Gastroesophageal sphincter (tissue), 4 donors: ENCODE results near the gene SNRPE. TPM values are rescaled to one million over a fixed set of nuclear protein-coding genes. Genes with fewer than 3 reads are reported as not detected.
A peak's percentile ranks its signal among the peaks of the same experiment; 100 is the strongest.

Source experiments
- ATAC-seq: fragments of 150-250 bp; one replicate; pipeline ENCODE4 v1.9.1; 2016; ENCODE audit warnings: mild to moderate bottlenecking, moderate library complexity
- H3K27ac ChIP-seq, 4 donors: fragments of 200-600 bp; sonication (generic) in 3 of 4; 1 replicate in 3 of 4; 2 replicates in 1 of 4; pipeline ENCODE4 v1.5.1; 2016 to 2019
- H3K27me3 ChIP-seq: fragments of 200-600 bp; sonication (generic); one replicate; pipeline ENCODE4 v1.5.1; 2019
- H3K36me3 ChIP-seq, 2 donors: fragments of 200-600 bp; sonication (generic); one replicate each; pipeline ENCODE4 v1.5.1; 2019; ENCODE audit warnings: control low read depth in 1 of 2
- H3K4me1 ChIP-seq, 3 donors: fragments of 200-600 bp; sonication (generic); 1 replicate in 2 of 3; 2 replicates in 1 of 3; pipeline ENCODE4 v1.5.1; 2016 to 2019; ENCODE audit warnings: control low read depth in 2 of 3
- H3K4me3 ChIP-seq, 2 donors: fragments of 200-600 bp; sonication (generic); one replicate each; pipeline ENCODE4 v1.5.1; 2019; ENCODE audit warnings: mild to moderate bottlenecking in 1 of 2, moderate library complexity in 1 of 2
- H3K9me3 ChIP-seq, 3 donors: fragments of 200-600 bp; sonication (generic); one replicate each; pipeline ENCODE4 v1.5.1; 2017 to 2019; ENCODE audit warnings: control low read depth in 2 of 3
- CTCF ChIP-seq, 4 experiments: fragments of 200-600 bp in 2 of 4; fragments of 450-650 bp in 2 of 4; sonication (generic) in 1 of 4; IDR thresholded peaks; one replicate each; pipeline ENCODE4 v1.5.1; 2017 to 2019; ENCODE audit warnings: antibody characterized with exemption in 4 of 4, mild to moderate bottlenecking in 2 of 4, moderate library complexity in 2 of 4
- EP300 ChIP-seq: sonication (generic); formaldehyde crosslinking; IDR thresholded peaks from one replicate; pipeline ENCODE4 v1.6.1; 2017; ENCODE audit warnings: antibody characterized with exemption, mild to moderate bottlenecking
- POLR2A ChIP-seq, 2 donors: fragments of 450-650 bp; IDR thresholded peaks; one replicate each; pipeline ENCODE4 v1.6.1; 2017; ENCODE audit warnings: antibody characterized with exemption in 2 of 2, mild to moderate bottlenecking in 2 of 2, moderate library complexity in 1 of 2
- POLR2AphosphoS5 ChIP-seq: sonication (generic); formaldehyde crosslinking; IDR thresholded peaks from one replicate; pipeline ENCODE4 v1.6.1; 2017; ENCODE audit warnings: antibody characterized with exemption
- WGBS, 2 donors: methylation state at CpG; one replicate each; pipeline ENCODE4 v1.1.5; 2018; ENCODE audit warnings: low coverage in 1 of 2; 5-methylcytosine and 5-hydroxymethylcytosine counted together
- total RNA-seq, 4 donors: library from RNA; depleted of rRNA; stranded (reverse); fragments of >200 nt; gene quantifications; one replicate each; pipeline ENCODE4 v1.1.0, GENCODE V29; 2016

The SNRPE gene
- total RNA-seq, 4 donors from 2014 or later: 18.9 to 46.7 (median 28.5) TPM

DNA sequence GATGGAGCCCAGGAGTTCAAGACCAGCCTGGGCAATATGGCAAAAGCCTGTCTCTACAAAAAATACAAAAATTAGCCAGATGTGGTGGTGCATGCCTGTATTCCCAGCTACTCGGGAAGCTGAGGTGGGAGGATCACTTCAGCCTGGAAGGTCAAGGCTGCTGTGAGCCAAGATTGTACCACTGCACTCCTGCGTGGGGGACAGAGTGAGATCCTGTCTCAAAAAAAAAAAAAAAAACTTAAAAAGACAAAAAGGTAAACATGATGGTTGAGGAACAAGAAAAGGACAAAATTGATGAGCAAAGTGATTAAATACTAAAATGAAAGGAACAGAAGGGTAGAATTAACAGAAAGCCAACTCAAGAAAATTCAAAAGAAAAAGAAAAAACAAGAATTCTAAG lies 30.6 kb downstream of the SNRPE start:
- no peak for ATAC-seq
- no peak for TF ChIP-seq POLR2A (IDR thresholded peaks at IDR 0.05)
- no peak for TF ChIP-seq CTCF (IDR thresholded peaks at IDR 0.05)
- no peak for TF ChIP-seq POLR2AphosphoS5
- no peak for TF ChIP-seq EP300
- Histone ChIP-seq H3K27ac (no peak overlapping the region), H3K36me3 (no peaks in the 10 kb centered on the region), H3K4me3 (no peak overlapping the region), H3K4me1 (no peaks in the 10 kb centered on the region), H3K9me3 (peaks cover 0 to 14% (median 0%) of the 10 kb centered on the region in 3 donors), H3K27me3 (no peaks in the 10 kb centered on the region)
- WGBS, 2 donors: 36 to 43% methylated on average over 2 of the region's 2 CpGs

DNA sequence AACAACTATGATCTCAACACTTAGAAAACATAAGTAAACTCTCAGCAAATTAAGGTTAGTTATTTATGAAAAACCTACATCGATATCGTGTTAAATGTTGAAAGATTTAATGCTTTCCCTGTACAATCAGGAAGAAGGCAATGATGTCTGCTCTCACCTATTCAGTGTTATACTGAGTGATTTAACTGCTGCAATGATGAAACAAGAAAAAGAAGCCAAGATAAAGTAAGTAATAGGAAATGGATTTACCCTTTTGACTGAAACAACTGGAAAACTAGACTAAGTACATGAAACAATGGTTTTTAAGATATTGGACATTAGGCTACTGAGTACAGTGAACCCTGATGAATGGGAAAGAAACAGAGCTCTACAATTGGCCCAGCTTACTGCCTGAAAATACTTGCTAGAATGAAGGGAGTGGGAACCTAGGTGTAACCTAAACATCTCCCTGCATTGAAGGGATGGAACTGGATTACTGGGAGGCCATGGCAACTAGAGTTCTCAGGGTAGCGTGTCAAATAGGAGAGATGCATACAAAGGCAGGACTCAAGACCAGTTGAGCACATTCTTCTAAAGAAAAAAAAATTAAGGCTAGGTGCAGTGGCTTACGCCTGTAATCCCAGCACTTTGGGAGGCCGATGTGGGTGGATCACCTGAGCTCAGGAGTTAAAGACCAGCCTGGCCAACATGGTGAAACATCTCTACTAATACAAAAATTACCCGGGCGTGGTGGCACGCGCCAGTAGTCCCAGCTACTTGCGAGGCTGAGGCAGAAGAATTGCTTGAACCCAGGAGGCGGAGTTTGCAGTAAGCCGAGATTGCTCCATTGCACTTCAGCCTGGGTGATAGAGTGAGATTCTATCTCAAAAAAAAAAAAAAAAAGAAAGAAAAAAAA lies 37.3 kb downstream of the SNRPE start:
- Histone ChIP-seq H3K27me3 (no peaks in the 10 kb centered on the region), H3K4me3 (no peak overlapping the region), H3K36me3 (no peaks in the 10 kb centered on the region), H3K27ac (no peak overlapping the region), H3K9me3 (peaks cover 0 to 14% (median 0%) of the 10 kb centered on the region in 3 donors), H3K4me1 (no peaks in the 10 kb centered on the region)
- ATAC-seq: no peak
- TF ChIP-seq EP300: no peak
- WGBS, 2 donors: 89 to 92% methylated on average over 12 of the region's 12 CpGs

DNA sequence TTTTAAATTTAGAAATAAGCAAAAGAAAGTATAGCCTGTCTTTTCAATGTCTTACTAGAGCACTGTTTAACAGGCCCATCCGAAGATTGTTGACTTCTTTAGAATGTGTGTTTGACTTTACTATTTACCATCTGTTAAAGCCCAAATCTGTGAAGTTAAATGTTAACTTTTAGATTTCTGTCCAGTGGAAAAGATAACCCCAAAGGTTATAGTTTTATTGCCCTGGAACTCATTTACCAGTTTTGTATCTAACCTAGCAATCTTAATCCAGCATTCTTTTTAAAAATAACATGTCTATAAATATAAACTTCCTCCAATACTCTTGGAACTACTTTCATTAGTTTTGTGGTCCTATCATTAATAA lies 37.9 kb downstream of the SNRPE start:
- TF ChIP-seq CTCF (IDR thresholded peaks at IDR 0.05): no peak
- no peak for TF ChIP-seq POLR2AphosphoS5
- TF ChIP-seq POLR2A (IDR thresholded peaks at IDR 0.05): no peak
- TF ChIP-seq EP300: no peak
- Histone ChIP-seq H3K9me3 (peaks cover 0 to 8% (median 0%) of the 10 kb centered on the region in 3 donors), H3K36me3 (no peaks in the 10 kb centered on the region), H3K4me3 (no peak overlapping the region), H3K27ac (no peak overlapping the region), H3K27me3 (no peaks in the 10 kb centered on the region), H3K4me1 (no peaks in the 10 kb centered on the region)
- 71 to 86% methylated on average over 1 of the region's 1 CpG for WGBS, 2 donors
- ATAC-seq: no peak

DNA sequence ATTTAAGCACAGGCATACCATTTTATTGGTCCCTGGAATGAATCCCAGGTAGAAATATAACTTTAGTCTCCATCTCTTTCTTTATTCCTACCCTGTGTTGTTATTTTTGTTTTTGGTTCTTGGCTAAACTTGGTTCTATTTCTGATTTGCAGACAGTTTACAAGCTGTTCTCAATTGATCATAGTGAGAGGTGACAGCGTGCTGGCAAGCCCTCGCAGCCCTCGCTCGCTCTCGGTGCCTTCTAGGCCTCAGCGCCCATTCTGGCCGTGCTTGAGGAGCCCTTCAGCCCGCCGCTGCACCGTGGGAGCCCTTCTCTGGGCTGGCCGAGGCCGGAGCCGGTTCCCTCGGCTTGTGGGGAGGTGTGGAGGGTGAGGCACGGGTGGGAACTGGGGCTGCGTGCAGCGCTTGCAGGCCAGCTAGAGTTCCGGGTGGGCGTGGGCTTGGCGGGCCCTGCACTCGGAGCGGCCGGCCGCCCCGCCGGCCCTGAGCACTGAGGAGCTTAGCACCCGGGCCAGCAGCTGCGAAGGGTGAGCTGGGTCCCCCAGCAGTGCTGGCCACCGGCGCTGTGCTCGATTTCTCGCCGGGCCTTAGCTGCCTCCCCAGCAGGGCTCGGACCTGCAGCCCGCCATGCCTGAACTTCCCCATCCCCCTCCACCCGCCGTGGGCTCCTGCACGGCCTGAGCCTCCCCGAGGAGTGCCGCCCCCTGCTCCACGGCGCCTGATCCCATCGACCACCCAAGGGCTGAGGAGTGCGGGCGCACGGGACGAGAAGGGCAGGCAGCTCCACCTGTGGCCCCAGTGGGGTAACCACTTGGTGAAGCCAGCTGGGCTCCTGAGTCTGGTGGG lies 38.7 kb downstream of the SNRPE start:
- no peak for ATAC-seq

More for the DNA sequence above, 38.7 kb downstream of the SNRPE start:
- Histone ChIP-seq H3K9me3 (peaks cover 0 to under 1% (median 0%) of the 10 kb centered on the region in 3 donors), H3K27me3 (no peaks in the 10 kb centered on the region), H3K27ac (no peak overlapping the region), H3K4me1 (no peaks in the 10 kb centered on the region), H3K4me3 (no peak overlapping the region), H3K36me3 (no peaks in the 10 kb centered on the region)
- no peak for TF ChIP-seq CTCF (IDR thresholded peaks at IDR 0.05)
- TF ChIP-seq EP300: no peak
- peak in 1 of 2 donors; percentile 19 for TF ChIP-seq POLR2A (IDR thresholded peaks at IDR 0.05)
- TF ChIP-seq POLR2AphosphoS5: no peak
- WGBS, 2 donors: no CpG with 5 or more reads among the region's 47 CpGs
